Heart left ventricle (tissue), 13 donors: ENCODE data around the gene KRT72.

ENCODE experiments used
- POLR2A ChIP-seq, 2 donors: fragments of 450-650 bp; IDR thresholded peaks; one replicate each; pipeline ENCODE4 v1.6.1; 2017; ENCODE audit warnings: antibody characterized with exemption in 2 of 2, mild to moderate bottlenecking in 2 of 2, moderate library complexity in 2 of 2
- TF ChIP-seq, protein P1 (sequence below), 12 donors: fragments of 200-600 bp; sonication (generic) in 4 of 12; IDR thresholded peaks; one replicate each; pipeline versions ENCODE4 v1.5.0 to v1.8.0; 2018 to 2022; ENCODE audit warnings: antibody characterized with exemption in 12 of 12, mild to moderate bottlenecking in 5 of 12
- donor health status: ischemic (EF 13 %, LVEDD 7.1; RV severe dilation, severe dysfunction).
- donor health status: DM: no; HTN: yes; CAD: no.
- donor health status: DM: no; HTN: no; CAD: no.
- donor health status: ischemic (EF 25% LVEDD 6.9; RV normal size, moderate dysfunction).
- donor health status: ischemic (EF 25% LVEDD 5.7; RV mildly dilated, moderate dysfunction).
- donor health status: ischemic (EF 35%, LVEDD 5.7; RV mildly dilated, moderate dysfunction).
- donor health status: nonischemic (EF 11% LVEDD 7.7; RV severe dilation, severe dysfunction).
- donor health status: DM: yes; HTN: yes; CAD: no.
- donor health status: PGD.
- donor health status: ischemic (EF 29% LVEDD 5.4; RV normal size, mild dysfunction).
- donor health status: nonischemic (EF 23%, LVEDD 6.1; RV moderate dilation, normal function).

DNA sequence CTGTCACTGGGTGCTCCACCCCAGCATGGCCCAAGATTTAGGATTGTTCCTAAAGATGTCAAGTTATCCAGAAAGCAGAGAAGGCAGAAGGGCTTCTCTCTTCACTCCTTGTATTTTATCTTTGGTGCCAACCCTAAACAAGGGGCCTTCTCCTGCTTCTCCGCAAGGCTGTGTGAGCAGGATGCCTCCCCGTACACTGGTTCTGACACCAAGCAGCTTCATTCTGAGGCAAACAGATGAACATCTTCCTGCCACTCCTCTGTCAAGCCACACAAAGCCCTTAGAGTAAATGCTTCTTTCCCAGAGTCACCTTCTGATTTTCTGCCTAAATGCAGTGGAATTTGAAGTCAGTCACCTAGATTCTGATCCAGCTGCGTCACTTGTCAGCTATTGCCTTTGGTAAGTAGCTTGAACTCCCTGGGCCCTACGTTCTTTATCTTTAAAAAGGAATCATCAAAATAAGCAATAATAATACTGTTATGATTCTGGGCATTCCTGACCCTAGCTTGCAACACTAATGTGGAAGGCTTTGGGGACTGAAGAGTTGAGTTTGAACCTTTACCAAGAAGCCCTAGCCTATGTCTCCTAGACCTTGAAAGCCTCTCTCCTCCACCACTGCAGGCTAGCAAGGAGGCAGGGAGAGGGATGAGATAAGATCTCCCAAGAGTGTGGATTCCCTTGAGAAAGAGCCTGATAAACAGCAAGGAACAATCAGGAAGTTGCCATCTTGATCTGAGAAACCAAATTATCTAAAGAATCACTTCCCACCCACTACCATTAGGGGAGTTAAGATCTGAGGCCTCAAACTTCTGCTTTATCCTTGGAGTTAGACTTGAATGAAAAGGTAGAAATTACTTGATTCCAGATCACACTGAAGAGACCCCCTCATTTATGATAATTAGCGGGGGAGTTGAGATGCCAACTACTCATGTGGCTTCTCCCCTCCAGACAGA is 11.4 kb upstream of the KRT72 start:
- TF ChIP-seq, protein P1, sequence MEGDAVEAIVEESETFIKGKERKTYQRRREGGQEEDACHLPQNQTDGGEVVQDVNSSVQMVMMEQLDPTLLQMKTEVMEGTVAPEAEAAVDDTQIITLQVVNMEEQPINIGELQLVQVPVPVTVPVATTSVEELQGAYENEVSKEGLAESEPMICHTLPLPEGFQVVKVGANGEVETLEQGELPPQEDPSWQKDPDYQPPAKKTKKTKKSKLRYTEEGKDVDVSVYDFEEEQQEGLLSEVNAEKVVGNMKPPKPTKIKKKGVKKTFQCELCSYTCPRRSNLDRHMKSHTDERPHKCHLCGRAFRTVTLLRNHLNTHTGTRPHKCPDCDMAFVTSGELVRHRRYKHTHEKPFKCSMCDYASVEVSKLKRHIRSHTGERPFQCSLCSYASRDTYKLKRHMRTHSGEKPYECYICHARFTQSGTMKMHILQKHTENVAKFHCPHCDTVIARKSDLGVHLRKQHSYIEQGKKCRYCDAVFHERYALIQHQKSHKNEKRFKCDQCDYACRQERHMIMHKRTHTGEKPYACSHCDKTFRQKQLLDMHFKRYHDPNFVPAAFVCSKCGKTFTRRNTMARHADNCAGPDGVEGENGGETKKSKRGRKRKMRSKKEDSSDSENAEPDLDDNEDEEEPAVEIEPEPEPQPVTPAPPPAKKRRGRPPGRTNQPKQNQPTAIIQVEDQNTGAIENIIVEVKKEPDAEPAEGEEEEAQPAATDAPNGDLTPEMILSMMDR (IDR thresholded peaks at IDR 0.05) = no peak
- no peak for TF ChIP-seq POLR2A (IDR thresholded peaks at IDR 0.05)
